ENCODE results near the gene ACOT6.

DNA sequence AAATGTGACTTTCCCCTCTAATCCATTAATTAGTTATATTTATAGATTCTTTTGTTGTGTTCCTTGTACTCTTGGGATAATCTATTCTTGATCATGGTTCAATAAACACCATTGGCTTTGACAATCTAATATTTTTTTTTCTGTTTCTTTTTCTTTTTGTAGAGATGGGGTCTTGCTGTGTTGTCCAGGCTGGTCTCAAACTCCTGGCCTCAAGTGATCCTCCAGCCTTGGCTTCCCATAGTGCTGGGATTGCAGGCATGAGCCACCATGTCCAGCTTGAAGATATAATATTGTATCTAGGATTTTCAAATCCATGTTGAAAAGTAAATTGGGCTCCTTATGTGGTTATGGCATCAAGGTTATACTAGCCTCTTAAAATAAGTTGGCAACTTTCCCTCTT lies 38.7 kb downstream of the ACOT6 start:
- TF ChIP-seq POLR2AphosphoS5 (IDR thresholded peaks at IDR 0.05; ENCODE audit: low read depth, low read length) = no peak
- TF ChIP-seq, protein P1, sequence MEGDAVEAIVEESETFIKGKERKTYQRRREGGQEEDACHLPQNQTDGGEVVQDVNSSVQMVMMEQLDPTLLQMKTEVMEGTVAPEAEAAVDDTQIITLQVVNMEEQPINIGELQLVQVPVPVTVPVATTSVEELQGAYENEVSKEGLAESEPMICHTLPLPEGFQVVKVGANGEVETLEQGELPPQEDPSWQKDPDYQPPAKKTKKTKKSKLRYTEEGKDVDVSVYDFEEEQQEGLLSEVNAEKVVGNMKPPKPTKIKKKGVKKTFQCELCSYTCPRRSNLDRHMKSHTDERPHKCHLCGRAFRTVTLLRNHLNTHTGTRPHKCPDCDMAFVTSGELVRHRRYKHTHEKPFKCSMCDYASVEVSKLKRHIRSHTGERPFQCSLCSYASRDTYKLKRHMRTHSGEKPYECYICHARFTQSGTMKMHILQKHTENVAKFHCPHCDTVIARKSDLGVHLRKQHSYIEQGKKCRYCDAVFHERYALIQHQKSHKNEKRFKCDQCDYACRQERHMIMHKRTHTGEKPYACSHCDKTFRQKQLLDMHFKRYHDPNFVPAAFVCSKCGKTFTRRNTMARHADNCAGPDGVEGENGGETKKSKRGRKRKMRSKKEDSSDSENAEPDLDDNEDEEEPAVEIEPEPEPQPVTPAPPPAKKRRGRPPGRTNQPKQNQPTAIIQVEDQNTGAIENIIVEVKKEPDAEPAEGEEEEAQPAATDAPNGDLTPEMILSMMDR (IDR thresholded peaks at IDR 0.05) = no peak
- TF ChIP-seq, protein P2, sequence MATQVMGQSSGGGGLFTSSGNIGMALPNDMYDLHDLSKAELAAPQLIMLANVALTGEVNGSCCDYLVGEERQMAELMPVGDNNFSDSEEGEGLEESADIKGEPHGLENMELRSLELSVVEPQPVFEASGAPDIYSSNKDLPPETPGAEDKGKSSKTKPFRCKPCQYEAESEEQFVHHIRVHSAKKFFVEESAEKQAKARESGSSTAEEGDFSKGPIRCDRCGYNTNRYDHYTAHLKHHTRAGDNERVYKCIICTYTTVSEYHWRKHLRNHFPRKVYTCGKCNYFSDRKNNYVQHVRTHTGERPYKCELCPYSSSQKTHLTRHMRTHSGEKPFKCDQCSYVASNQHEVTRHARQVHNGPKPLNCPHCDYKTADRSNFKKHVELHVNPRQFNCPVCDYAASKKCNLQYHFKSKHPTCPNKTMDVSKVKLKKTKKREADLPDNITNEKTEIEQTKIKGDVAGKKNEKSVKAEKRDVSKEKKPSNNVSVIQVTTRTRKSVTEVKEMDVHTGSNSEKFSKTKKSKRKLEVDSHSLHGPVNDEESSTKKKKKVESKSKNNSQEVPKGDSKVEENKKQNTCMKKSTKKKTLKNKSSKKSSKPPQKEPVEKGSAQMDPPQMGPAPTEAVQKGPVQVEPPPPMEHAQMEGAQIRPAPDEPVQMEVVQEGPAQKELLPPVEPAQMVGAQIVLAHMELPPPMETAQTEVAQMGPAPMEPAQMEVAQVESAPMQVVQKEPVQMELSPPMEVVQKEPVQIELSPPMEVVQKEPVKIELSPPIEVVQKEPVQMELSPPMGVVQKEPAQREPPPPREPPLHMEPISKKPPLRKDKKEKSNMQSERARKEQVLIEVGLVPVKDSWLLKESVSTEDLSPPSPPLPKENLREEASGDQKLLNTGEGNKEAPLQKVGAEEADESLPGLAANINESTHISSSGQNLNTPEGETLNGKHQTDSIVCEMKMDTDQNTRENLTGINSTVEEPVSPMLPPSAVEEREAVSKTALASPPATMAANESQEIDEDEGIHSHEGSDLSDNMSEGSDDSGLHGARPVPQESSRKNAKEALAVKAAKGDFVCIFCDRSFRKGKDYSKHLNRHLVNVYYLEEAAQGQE (IDR thresholded peaks at IDR 0.05; ENCODE audit: insufficient read depth in 1 of 2, low read depth in 2 of 2, low read length in 1 of 2) = no peak

All from Panc1 (cell line).